C4-2B (cell line): ENCODE data around the gene TMEM131L.

Source experiments
- H3K27ac ChIP-seq: fragments of 450-650 bp; 2 replicates; pipeline ENCODE4 v1.5.1; 2017
- ZFX ChIP-seq: fragments of 450-650 bp; IDR thresholded peaks from 2 replicates; pipeline ENCODE4 v1.6.1; 2017
- TF ChIP-seq, protein P1 (sequence below): fragments of 450-650 bp; conservative IDR thresholded peaks from 2 replicates; pipeline ENCODE4 v1.5.1; 2017; ENCODE audit warnings: mild to moderate bottlenecking

Gene TMEM131L

DNA sequence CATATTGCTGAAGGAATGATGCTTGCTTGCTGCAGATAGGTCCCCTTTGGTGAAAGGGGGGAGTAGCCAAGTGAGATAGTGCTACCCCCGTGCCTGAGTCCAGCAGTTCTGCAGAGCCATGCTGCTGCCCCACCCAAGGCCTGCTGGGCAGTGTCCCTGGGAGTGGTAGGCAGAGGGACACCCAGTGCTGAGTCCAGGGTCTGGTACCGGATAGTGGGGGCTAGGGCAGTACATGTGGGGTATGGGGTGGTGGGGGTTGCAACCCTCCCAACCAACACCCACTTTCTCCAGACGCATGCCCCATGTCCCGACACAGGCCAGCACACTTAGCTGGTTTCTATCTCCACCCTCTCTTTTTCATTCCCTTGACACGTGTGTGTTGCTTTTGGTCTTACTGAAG, 155.9 kb downstream of the TMEM131L start:
- H3K27ac ChIP-seq = no peak overlapping the region
- TF ChIP-seq ZFX = no peak

DNA sequence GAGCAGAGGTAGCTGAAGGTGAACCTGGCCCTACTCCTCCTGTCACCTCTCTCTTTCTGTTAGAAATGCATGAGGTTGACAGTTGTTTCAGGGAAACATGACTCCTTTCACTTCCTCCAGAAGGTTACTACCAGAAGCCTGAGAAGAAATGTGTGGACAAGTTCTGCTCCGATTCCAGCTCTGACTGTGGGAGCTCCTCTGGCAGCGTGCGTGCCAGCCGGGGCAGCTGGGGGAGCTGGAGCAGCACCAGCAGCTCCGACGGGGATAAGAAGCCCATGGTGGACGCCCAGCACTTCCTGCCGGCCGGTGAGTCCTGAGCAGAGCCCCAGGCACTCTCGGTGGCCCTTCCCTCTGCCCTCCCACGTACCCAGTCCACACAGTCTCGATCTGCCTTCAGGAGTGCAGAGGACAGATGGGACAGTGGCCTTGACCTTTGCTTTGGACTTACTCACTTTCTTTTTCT, 156.6 kb downstream of the TMEM131L start:
- TF ChIP-seq ZFX = no peak
- TF ChIP-seq, protein P1, sequence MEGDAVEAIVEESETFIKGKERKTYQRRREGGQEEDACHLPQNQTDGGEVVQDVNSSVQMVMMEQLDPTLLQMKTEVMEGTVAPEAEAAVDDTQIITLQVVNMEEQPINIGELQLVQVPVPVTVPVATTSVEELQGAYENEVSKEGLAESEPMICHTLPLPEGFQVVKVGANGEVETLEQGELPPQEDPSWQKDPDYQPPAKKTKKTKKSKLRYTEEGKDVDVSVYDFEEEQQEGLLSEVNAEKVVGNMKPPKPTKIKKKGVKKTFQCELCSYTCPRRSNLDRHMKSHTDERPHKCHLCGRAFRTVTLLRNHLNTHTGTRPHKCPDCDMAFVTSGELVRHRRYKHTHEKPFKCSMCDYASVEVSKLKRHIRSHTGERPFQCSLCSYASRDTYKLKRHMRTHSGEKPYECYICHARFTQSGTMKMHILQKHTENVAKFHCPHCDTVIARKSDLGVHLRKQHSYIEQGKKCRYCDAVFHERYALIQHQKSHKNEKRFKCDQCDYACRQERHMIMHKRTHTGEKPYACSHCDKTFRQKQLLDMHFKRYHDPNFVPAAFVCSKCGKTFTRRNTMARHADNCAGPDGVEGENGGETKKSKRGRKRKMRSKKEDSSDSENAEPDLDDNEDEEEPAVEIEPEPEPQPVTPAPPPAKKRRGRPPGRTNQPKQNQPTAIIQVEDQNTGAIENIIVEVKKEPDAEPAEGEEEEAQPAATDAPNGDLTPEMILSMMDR = no peak
- no peak overlapping the region for H3K27ac ChIP-seq

DNA sequence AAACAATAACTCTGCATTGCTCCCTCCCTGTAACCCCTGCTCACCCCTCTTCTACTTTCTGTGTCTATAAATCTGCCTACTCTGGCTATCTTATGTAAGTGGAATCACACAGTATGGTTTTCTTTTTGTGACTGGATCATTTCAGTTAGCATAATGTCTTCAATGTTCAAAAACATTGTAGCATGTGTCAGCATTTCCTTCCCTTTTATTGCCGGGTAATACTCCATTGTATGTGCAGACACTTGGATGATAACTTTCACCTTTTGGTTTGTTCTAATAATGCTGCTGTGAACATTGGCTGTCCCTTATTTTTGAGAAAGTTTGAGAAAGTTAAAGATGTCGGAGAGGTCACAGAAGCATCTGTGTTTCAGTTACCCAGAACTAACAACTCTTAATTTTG, 157.3 kb downstream of the TMEM131L start:
- no peak overlapping the region for H3K27ac ChIP-seq
- TF ChIP-seq, protein P1 = no peak
- TF ChIP-seq ZFX = no peak

DNA sequence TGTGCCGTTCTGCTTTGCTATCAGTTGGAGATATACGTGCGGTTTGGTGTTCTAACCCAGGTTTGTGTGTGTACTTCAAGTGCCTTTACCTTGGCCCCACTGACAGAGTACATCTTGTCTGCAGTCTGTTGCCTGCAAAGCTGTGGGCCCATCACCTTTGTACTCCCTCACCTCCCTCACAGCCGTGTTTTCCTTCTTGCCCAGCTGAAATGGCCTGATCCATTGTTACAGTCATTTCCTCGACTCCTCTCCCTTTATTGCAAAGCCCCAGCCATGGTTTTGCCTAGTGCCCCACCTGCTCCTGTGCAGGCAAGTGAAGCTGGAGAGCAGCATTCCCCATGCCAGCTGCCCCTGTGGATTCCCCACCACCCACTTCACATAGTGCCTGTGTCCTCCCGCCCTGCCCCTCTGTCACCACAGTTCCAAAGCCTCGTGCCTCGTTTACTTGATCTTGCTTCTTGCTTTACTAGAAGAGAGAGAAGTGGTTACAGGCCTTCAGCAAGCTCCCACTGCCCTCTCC, 162.7 kb downstream of the TMEM131L start:
- TF ChIP-seq, protein P1 = no peak
- no peak for TF ChIP-seq ZFX
- no peak overlapping the region for H3K27ac ChIP-seq

DNA sequence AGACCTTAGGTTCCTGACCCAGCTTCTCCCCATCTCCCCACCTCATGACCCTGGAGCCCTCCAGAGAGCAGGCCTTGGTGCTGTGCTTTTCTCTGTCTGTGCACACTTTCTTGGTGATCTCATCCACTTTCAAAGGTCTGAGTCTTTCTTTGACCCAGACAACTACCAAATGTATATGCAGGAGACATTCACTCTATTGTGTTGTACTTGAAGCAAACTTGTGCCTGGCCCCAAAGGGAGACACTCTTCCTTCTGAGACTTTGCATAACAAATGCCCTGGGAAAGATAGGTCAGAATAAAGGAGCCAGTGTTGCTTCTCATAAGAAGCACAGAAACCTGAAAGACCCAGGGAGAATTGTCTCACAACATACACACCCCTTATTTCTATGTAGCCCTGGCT, 163.6 kb downstream of the TMEM131L start:
- no peak overlapping the region for H3K27ac ChIP-seq

DNA sequence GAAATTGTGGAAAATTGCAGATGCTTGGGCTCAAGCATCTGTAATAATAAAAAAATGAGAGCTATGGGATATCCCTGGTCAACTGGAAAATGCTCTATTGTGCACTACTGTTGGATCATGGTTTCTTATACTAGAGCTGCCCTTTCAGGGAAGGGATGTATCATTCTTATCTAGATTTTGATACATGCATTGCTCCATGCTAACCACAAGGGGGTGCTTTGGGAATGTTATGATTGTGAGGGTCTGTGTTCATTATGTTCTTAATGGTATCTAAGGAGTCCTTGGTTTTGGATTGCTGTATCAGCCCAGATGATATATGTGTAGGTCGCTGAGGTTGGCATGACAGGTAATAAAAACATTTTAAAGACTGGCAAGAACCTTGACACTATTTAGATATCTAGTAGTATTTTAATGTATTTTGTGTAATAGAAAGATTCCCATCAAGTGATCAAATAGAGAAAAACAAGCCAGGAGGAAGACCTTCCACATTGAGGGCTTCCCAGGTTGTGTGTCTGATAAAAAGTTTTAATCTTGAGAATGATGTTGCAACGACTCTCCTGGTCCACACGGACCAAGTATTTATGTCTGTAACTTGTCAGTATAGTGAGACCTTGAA, 168.7 kb downstream of the TMEM131L start:
- no peak for TF ChIP-seq ZFX
- TF ChIP-seq, protein P1 = peak; percentile 60
- no peak overlapping the region for H3K27ac ChIP-seq

More for the DNA sequence above, 163.6 kb downstream of the TMEM131L start:
- no peak for TF ChIP-seq ZFX
- TF ChIP-seq, protein P1 = no peak

DNA sequence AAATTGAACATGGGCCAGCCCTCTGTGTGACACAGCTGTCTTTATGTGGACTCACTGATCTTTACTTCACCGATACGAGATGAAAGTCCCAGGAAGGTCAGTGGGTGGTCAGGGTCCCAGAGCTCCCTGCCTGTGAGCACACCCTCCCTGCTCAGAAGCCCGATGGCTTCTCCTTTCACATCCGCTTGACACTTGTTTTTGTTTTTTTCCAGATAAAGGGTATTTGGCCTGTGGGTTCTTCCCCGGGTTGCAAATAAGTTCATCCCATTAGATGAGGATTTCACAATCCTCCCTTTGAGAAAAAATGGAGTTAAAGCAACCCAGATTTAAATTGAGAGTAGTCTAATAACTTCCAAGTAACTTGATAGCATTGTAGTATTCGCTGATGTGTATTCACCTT, 169.7 kb downstream of the TMEM131L start:
- TF ChIP-seq, protein P1 = no peak
- TF ChIP-seq ZFX = no peak

DNA sequence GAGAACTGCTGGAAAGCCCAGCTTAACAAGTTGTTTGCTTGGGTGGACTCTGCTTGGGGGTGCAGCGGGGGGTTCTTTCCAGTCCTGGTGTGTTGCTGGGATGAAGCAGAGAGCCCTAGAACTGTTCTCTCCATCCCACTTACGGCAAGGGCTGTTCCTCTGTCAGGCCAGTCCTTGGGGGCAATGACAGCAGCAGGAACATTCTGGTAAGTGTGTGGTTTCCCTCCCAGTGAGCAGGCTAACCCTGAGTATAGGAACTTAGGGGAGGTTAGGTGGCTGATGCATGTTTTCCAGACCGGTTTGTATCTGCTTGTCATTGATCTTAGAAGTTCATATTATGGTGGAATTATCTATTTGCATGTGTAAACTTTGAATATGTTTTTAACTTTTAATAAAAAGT, 171.0 kb downstream of the TMEM131L start:
- no peak overlapping the region for H3K27ac ChIP-seq
- no peak for TF ChIP-seq ZFX
- TF ChIP-seq, protein P1 = no peak

More for the DNA sequence above, 169.7 kb downstream of the TMEM131L start:
- no peak overlapping the region for H3K27ac ChIP-seq
